HG02623 (cell line): ENCODE data around the gene ZNF598.
"Not testable (repeated sequence)": the region's sequence is repeated elsewhere in the genome, so short reads cannot be mapped to it uniquely, and the experiment has no call there.

Source experiments
- ATAC-seq: cut with Tn5 transposase; IDR thresholded peaks from one replicate; pipeline ENCODE4 v1.9.1; 2021; ENCODE audit warnings: moderate library complexity; ENCODE audit not compliant: unreplicated experiment

Gene ZNF598

DNA sequence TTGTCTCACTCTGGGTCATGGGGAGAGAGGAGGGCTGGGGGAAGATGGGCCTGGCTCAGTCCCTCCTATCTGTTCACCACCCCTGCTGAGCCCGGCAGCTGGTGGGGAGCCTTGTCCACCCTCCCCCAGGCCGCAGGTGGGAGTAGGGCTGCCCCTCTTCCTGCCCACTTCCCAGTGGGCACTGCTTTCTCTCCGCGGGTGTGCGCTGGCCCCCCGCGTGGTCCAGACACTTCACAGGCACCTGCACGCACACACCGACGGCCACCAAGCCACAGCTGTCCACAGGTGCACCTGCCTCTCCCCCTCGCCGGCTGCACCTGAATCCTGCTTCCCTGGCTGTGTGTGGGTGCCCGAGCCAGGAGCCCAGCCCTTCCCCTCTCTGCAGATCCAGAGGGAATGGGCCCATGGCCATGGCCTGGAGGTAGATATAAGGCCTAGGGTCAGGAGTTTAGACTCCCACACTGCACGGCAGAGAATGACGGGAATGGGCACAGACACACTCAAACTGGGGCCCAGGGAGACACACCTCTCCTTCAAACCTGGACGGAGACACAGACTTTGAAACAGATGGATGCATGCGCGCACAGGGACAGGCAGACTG is 19.1 kb upstream of the ZNF598 start:
- no peak for ATAC-seq

DNA sequence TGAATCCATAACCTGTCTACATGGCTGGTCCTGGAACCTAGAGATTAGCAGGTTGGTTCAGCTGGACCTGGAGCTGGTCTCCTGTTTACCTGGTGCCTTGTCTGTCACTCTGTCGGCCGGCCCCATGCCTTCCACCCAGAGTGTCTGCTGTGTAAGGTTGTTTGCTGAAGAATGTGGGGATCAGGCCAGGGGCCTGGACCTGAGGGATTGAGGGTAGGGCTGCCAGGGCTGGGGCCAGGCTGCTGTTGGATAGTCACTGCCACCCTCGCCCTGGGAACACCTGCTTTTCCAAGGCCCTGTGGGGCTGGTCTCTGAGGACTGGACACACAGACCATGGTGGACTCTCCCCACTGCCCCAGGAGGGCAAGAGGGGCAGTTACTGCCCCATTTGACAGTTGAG is 18.5 kb upstream of the ZNF598 start:
- no peak for ATAC-seq

DNA sequence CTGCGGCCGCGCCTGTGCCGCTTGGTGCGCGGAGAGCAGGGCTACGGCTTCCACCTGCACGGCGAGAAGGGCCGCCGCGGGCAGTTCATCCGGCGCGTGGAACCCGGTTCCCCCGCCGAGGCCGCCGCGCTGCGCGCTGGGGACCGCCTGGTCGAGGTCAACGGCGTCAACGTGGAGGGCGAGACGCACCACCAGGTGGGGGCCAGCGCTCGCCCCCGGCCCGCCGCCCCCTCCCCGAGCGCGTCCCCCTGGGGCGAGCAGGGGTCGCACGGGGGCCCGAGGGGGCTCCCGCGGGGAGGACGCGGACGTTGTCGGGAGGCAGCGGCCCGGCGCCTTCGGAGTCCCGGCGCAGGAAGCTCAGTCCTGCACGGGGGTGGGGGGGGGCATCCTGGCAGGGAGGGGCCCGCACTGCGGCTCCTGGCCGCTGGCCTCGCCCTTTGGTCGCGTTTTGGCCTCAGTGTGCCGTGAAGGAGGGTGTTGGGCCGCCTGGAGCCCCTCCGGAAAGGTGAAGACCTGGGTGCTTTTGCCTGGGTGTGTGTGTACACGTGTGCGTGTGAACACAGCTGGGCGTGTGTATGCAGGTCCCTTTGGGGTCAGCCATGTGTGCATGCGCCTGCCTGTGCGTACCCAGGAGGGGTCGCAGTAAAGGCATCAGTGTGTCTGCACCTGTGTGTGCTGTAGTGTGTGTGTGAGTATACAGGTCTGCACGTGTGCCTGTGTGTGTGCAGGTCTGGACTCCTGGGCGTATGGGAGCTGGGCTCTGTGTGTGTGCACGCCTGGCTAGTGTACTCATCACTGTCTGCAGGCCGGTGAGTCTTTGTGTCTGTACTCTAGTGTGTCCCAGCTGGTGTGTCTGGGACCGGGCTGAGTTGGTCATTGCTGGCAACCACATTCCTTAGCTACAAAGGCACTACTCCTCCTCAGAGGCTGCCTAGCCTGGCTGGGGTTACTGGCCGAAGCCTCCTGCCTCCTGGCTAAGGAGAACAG is 17.7 kb upstream of the ZNF598 start:
- ATAC-seq: no peak

DNA sequence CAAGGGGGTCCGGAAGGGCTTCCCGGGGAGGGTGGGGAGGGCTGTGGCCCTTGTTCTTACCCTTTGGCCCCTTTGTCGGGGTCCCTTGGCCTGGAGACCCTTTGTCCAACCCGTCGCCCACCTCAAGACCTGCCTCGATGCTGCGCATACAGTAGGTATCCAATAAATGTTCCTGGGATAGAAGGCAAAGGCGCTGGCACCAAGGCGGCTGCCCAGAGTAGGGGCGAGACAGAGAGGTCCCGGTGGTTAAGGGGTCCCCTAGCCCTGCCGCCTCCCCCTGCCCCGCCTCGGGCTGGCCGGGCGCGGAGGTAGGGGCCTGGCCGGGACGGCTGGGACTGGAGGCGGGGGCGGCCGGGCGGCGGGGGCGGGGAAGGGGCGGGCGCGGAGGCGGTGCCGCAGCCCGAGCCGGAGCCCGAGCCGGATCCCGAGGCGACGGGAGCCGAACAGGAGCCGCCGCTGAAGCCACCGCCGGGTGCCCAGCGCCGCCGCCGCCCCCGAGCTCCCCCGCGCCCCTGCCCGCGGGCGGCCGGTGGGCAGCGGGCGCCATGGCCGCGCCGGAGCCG is 16.9 kb upstream of the ZNF598 start, which contains the start of gene NHERF2:
Gene NHERF2, plus strand, starts transcription at position 442 of the 563 bp plus-strand sequence. Its CDS starts 104 bp downstream, at position 546.
- ATAC-seq: no peak

DNA sequence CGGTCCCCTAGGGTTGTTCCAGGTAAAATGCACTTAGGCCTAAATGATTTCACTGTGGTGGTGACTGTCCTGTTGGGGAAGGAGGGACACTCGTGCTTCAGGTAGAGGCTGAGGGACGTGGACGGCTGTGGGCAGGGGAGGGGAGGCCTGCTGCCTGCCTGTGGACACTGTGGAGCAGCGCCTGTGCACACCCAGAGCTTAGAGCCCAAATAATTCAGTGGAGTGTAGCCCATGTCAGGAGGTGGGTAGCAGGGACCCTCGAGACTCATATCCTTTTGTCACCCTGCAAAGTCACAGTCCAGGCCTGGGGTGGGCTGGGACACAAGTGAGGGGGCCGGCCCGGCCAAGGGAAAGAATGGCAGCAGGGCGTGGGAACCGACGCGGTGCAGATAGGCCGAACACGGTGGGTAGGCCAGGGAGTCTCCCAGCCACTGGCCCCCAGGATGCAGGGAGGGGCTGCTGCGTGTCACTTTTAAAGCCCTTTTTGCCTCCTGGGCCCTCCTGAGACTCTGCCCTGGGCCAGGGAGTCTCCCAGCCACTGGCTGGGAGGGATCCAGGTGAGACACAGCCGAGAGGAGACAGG is 16.3 kb upstream of the ZNF598 start:
- no peak for ATAC-seq

DNA sequence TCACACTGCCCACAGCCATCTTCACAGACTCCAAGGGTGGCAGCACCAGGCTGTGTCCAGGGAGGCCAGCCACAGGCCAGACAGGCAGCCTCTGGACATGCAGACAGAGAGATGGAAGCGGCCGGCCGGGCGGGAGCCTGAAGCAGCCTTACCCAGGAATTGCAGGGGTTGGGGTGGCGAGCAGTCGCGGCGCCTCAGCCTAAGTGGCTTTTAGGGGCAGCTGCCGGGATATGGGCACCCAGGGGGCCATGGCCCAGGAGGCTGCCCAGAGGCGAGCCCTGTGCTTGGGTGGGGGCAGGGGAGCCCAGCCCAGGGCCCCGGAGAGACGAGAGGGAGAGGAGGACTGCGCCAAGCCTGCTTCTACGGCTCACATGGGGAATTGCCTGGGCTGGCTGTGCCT is 15.6 kb upstream of the ZNF598 start:
- ATAC-seq: no peak

DNA sequence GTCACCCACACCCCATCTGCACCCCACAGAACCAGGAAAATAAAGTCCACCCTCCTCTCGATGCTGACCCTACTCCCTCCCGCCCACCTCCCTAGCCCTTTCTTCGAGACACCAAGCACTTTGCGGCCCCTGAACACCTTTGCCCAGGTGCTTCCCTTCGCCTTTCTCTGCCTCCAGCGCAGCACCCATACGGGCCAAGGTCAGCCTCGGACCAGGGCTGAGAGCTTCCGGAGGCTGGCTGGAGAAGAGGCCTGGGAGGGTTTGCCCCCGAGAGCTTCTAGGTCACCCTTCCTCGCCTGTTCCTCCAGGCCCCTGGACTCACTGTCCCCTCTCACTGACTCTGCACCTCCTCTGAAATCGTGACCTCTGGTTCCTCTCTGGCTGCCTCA is 14.4 kb upstream of the ZNF598 start:
- no peak for ATAC-seq

DNA sequence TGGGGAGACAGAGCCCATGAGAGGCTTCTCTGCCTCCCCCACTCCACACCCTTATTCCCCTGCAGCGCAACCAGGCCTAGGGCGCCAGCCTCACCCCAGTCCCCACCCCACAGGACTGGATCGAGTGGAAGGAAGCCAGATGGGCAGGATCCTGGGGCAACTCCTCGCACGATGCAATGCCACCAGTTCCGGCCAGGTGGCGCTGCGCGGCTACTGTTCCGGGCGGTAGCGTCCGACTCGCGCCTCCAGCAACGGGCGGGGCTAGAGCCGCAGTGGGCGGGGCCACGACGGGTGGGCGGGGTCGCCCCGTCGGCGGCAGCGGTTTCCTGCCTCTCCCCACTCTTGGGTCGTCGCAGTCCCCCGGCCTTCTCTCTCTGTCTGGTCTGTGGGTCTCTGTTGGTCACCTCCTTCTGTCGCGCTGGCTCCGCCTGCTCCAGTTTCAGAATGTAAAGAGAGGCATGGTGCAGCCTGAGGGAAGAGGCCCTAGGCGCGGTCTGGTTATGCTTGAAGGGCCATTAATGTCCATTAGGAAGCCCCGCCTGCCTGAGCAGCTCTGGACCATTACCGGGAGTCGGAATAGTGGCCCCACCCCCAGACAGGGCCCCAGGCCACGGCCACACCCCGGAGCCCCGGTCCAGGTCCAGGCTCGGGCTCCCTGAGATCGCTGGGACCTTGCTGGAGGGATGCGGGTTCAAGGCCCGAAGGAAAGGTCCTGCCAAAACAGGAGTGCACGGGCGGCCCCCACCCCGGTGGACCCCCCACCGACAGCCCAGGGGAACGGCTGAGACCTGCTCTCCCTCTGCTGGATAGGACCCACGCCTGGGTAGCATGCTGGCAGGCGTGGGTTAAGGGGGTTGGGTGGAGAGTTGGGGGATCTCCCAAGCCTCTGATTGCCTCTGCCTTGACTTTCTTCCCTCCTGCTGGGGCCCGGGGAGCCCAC is 13.7 kb upstream of the ZNF598 start:
- ATAC-seq: peak; percentile 70

DNA sequence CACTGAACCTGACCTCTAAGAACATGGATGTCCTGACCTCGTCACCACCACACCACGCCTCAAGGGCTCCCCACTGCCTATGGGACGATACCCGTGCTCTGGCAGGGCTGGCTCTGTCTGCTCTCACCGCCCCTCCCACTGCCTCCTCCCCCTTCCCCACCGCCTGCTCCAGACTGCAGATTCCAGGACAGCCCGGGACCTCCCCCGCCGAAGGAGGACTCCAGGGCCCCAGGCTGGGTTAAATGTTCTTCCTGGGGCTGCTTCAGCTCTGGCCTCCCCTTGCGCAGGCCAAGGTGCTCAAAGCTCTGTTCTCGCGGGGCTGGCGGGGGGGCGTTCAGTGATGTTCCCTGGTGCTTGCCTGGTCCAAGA is 13.1 kb upstream of the ZNF598 start:
- no peak for ATAC-seq

DNA sequence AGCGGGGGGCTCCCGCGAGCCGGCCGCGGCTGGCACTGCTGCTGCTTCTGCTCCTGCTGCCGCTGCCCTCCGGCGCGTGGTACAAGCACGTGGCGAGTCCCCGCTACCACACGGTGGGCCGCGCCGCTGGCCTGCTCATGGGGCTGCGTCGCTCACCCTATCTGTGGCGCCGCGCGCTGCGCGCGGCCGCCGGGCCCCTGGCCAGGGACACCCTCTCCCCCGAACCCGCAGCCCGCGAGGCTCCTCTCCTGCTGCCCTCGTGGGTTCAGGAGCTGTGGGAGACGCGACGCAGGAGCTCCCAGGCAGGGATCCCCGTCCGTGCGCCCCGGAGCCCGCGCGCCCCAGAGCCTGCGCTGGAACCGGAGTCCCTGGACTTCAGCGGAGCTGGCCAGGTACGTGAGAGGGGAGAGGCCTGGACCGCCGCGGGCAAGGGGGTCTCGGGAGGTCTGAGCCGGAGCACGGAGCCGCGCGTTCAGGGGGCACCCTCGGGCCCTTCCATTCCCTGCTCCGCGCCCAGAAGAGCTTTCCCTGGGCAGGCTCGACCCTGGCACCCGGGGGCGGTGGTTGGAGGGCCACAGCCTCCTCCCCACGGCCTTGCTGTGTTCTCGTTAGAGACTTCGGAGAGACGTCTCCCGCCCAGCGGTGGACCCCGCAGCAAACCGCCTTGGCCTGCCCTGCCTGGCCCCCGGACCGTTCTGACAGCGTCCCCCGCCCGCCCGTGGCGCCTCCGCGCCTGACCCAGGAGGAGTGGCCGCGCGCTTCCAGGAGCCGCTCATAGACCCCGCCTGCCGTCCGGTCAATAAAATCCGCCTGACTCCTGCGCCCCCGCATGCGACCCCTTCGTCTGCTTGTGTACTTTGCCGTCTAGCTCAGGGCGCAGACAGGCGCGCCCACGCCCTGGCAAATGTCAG is 10.6 kb upstream of the ZNF598 start:
- ATAC-seq: no peak

DNA sequence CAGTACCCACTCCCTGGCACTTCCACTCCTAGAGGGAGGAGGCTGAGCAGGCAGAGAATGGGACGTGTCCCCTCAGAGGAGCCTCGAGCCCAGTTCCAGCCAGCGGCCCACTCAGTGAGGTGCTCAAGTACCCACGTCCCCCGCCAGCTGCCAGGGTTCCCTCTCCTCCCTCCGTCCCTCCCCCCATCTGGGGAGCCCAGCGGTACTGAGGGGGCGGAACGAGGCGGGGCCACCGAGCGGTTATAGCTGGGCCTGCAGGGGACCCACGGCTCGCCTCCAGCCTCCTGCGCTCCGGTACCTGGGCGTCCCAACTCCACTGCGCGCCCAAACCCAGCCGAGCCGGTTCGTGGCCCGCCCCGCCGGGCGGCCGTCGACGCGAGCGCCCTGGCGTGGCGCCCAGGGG is 9.9 kb upstream of the ZNF598 start, which contains the start of gene NPW:
Gene NPW, plus strand, starts transcription at position 268 of the 403 bp plus-strand sequence.
- ATAC-seq: no peak

DNA sequence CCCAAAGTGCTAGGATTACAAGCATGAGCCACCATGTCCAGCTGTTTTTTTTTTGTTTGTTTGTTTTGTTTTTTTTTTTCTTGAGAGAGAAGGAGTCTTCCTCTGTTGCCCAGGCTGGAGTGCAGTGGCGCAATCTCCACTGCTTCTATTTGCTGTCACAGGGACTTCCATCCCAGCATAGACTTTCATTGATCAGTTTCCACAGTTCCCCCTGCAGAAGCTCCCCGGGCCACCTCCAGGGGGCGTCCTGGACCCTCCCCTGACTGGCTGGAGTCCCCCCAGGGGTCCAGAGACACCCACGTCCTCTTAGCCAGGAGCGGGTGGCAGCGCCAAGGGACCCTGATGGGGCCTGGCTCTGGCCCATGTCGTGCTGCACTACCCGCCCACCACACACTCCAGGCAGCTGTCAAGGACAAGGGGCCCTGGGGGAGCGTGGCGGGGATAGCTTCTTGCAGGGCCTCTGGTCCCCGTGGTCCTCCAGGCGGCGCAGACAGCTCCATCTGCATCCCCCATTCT is 6.8 kb upstream of the ZNF598 start:
- no peak for ATAC-seq

DNA sequence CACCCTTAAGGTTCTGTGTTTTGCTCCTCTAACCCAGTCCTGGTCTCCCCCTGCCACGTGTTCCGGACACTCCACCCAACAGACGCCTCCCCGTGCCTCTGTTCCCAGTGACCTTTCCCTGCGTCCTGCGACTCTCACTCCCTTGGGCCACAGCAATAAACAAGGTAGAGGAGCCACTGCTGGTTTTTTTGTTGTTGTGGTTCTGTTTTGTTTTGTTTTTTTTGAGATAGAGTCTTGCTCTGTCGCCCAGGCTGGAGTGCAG is 6.3 kb upstream of the ZNF598 start:
- ATAC-seq: no peak

DNA sequence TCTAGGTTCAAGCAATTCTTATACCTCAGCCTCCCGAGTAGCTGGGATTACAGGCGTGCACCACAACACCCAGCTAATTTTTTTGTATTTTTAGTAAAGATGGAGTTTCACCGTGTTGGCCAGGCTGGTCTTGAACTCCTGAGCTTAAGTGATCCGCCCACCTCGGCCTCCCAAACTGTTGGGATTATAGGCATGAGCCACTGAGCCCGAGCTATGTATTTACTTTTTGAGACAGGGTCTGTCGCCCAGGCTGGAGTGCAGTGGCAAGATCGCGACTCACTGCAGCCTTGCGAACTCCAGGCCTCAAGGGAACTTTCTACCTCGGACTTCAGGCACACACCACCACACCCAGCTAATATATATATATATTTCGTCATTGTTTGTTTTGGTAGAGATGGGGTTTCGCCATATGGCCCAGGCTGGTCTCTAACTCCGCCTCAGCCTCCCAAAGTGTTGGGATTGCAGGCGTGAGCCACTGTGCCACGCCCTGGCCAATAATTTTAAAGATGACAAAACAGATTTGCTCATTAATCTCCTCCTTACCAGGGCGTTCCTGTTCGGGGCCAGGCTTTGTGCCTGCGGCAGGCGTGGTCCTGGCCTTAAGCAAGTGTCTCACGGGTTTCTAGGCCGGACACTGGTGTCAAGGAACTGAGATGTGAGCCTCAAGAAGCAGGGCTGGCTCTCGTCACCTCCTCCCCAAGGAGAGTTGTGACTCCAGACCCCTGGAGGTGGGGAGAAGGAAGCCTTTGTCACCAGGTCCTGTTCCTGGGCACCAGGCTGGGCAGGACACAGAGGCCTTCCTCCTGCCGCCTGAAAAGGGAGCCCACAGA is 5.7 kb upstream of the ZNF598 start:
- ATAC-seq: no peak

DNA sequence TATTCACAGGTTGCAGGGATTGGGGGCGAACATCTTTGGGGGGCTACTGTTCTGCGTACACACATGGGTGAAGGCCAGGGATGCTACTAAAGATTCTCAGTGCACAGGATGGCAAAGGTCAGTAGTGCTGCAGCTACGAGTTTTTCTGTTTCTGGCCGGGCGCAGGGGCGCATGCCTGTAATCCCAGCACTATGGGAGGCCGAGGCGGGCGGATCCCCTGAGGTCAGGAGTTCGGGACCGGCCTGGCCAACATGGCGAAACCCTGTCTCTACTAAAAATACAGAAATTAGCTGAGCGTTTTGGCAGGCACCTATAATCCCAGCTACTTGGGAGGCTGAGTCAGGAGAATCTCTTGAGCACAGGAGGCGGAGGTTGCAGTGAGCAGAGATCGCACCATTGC is 3.9 kb upstream of the ZNF598 start:
- ATAC-seq: no peak

DNA sequence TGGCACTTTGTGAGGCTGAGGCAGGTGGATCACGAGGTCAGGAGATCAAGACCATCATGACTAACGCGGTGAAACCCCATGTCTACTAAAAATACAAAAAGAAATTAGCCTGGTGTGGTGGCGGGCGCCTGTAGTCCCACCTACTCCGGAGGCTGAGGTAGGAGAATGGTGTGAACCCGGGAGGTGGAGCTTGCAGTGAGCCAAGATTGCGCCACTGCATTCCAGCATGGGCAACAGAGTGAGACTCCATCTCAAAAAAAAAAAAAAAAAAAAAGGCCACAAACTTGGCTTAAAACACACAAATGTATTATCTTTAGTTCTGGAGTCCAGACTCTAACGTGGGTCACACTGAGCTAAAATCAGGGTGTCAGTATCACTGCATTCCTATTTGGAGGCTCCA is 2.1 kb upstream of the ZNF598 start:
- ATAC-seq: not testable (repeated sequence)

DNA sequence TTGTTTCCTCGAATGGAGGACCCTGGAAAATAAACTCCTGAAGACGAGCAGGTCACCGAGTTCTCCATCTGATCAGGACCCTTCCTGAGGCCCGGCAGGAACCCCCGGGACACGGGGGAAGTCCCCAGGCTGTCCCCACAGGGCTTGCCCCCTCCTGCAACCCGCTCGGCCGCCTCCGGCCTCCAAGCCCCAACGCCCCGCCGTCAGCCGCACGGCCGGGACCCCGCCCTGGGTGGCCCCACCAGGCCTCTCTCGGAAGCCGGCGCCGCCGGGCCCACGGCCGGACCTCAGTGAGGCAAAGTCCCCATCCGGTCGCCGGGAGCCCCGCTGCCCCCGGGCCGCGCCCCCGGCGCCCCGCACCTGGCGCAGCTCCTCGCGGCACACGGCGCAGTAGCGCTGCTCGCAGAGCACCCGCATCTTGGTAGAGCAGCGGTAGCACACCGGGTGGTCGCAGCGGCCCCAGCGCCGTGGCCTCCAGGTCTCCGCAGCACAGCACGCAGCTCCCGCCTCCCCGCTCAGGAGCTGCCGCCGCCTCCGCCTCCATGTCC is 383 bp downstream of the ZNF598 start:
- peak; percentile 25 for ATAC-seq

DNA sequence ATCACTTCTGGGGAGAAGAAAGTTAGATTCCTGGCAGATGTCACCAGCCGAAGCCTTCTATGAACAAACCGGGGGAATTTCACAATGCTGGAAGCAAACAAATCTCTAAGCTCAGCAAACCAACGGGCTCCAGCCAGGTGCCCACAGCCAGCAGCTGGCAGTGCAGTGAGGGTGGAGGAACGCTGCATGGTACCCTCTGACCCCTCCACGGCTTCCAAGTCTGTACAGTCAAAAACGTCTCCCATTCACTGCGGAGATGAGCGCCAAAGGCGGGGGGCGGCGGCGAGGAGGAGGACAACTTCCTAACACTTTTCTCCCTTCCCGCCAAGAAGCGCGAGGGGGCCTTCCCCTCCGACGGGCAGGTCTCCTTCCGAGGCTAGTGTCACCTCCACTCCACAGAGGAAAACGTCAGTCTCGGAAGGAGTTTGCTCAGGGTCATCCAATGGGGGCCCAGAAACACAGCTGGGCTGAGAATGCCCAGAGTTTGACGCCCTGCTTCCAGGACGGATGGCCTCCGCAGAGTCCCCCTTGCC is 924 bp downstream of the ZNF598 start:
- no peak for ATAC-seq
